ENCODE measurements around the gene MAGEB3. TPM values are rescaled to one million over a fixed set of nuclear protein-coding genes. Genes with fewer than 3 reads are reported as not detected.

MAGEB3 gene
- polyA plus RNA-seq, 2 donors, result not detected

GRCh38 chrX:30270639-30271038, 40.2 kb downstream of the MAGEB3 start:
- no peaks in the 10 kb centered on the region for H3K9me3 ChIP-seq (ENCODE audit: control insufficient read depth in 2 of 2, insufficient read depth in 1 of 2, low read depth in 1 of 2, low read length in 1 of 2)
- 66 to 82% methylated on average over 3 of the region's 3 CpGs for WGBS, 2 donors
- H3K4me1 ChIP-seq (ENCODE audit: control insufficient read depth in 2 of 2, insufficient read depth in 2 of 2, low read length in 1 of 2), result no peaks in the 10 kb centered on the region
- no peaks in the 10 kb centered on the region for H3K36me3 ChIP-seq (ENCODE audit: control insufficient read depth in 2 of 2, insufficient read depth in 2 of 2, low read length in 1 of 2)
- H3K27me3 ChIP-seq (ENCODE audit: control insufficient read depth in 1 of 2, insufficient read depth in 2 of 2, low read length in 2 of 2), result no peaks in the 10 kb centered on the region
- H3K27ac ChIP-seq (ENCODE audit: low read depth in 2 of 2, low read length in 1 of 2), result no peak overlapping the region
- H3K4me3 ChIP-seq (ENCODE audit: low read depth in 1 of 2, low read length in 2 of 2), result no peak overlapping the region

GRCh38 chrX:30275498-30275897, 45.0 kb downstream of the MAGEB3 start:
- WGBS, 2 donors, result 9 to 19% methylated on average over 1 of the region's 1 CpG
- Histone ChIP-seq H3K4me3 (ENCODE audit: low read depth in 1 of 2, low read length in 2 of 2) (no peak overlapping the region), H3K27me3 (ENCODE audit: control insufficient read depth in 1 of 2, insufficient read depth in 2 of 2, low read length in 2 of 2) (no peaks in the 10 kb centered on the region), H3K4me1 (ENCODE audit: control insufficient read depth in 2 of 2, insufficient read depth in 2 of 2, low read length in 1 of 2) (no peaks in the 10 kb centered on the region), H3K27ac (ENCODE audit: low read depth in 2 of 2, low read length in 1 of 2) (no peak overlapping the region), H3K9me3 (ENCODE audit: control insufficient read depth in 2 of 2, insufficient read depth in 1 of 2, low read depth in 1 of 2, low read length in 1 of 2) (no peaks in the 10 kb centered on the region), H3K36me3 (ENCODE audit: control insufficient read depth in 2 of 2, insufficient read depth in 2 of 2, low read length in 1 of 2) (no peaks in the 10 kb centered on the region)

GRCh38 chrX:30278365-30278764, 47.9 kb downstream of the MAGEB3 start:
- Histone ChIP-seq H3K27me3 (ENCODE audit: control insufficient read depth in 1 of 2, insufficient read depth in 2 of 2, low read length in 2 of 2) (no peaks in the 10 kb centered on the region), H3K36me3 (ENCODE audit: control insufficient read depth in 2 of 2, insufficient read depth in 2 of 2, low read length in 1 of 2) (no peaks in the 10 kb centered on the region), H3K27ac (ENCODE audit: low read depth in 2 of 2, low read length in 1 of 2) (no peak overlapping the region), H3K4me3 (ENCODE audit: low read depth in 1 of 2, low read length in 2 of 2) (no peak overlapping the region), H3K9me3 (ENCODE audit: control insufficient read depth in 2 of 2, insufficient read depth in 1 of 2, low read depth in 1 of 2, low read length in 1 of 2) (no peaks in the 10 kb centered on the region), H3K4me1 (ENCODE audit: control insufficient read depth in 2 of 2, insufficient read depth in 2 of 2, low read length in 1 of 2) (no peaks in the 10 kb centered on the region)
- WGBS, 2 donors, result 61 to 67% methylated on average over 1 of the region's 1 CpG

GRCh38 chrX:30280428-30280827, 50.0 kb downstream of the MAGEB3 start:
- Histone ChIP-seq H3K27me3 (ENCODE audit: control insufficient read depth in 1 of 2, insufficient read depth in 2 of 2, low read length in 2 of 2) (no peaks in the 10 kb centered on the region), H3K27ac (ENCODE audit: low read depth in 2 of 2, low read length in 1 of 2) (no peak overlapping the region), H3K4me3 (ENCODE audit: low read depth in 1 of 2, low read length in 2 of 2) (no peak overlapping the region), H3K4me1 (ENCODE audit: control insufficient read depth in 2 of 2, insufficient read depth in 2 of 2, low read length in 1 of 2) (no peaks in the 10 kb centered on the region), H3K9me3 (ENCODE audit: control insufficient read depth in 2 of 2, insufficient read depth in 1 of 2, low read depth in 1 of 2, low read length in 1 of 2) (no peaks in the 10 kb centered on the region), H3K36me3 (ENCODE audit: control insufficient read depth in 2 of 2, insufficient read depth in 2 of 2, low read length in 1 of 2) (no peaks in the 10 kb centered on the region)
- 69 to 78% methylated on average over 1 of the region's 1 CpG for WGBS, 2 donors

- no peaks in the 10 kb centered on the region for H3K27me3 ChIP-seq (ENCODE audit: control insufficient read depth in 1 of 2, insufficient read depth in 2 of 2, low read length in 2 of 2)
- no peaks in the 10 kb centered on the region for H3K4me1 ChIP-seq (ENCODE audit: control insufficient read depth in 2 of 2, insufficient read depth in 2 of 2, low read length in 1 of 2)
- H3K4me3 ChIP-seq (ENCODE audit: low read depth in 1 of 2, low read length in 2 of 2), result no peak overlapping the region
- no peak overlapping the region for H3K27ac ChIP-seq (ENCODE audit: low read depth in 2 of 2, low read length in 1 of 2)
- H3K9me3 ChIP-seq (ENCODE audit: control insufficient read depth in 2 of 2, insufficient read depth in 1 of 2, low read depth in 1 of 2, low read length in 1 of 2), result no peaks in the 10 kb centered on the region
- no peaks in the 10 kb centered on the region for H3K36me3 ChIP-seq (ENCODE audit: control insufficient read depth in 2 of 2, insufficient read depth in 2 of 2, low read length in 1 of 2)
Measured at GRCh38 chrX:30282527-30282926, 52.1 kb downstream of the MAGEB3 start.

- Histone ChIP-seq H3K9me3 (ENCODE audit: control insufficient read depth in 2 of 2, insufficient read depth in 1 of 2, low read depth in 1 of 2, low read length in 1 of 2) (no peaks in the 10 kb centered on the region), H3K36me3 (ENCODE audit: control insufficient read depth in 2 of 2, insufficient read depth in 2 of 2, low read length in 1 of 2) (no peaks in the 10 kb centered on the region), H3K27me3 (ENCODE audit: control insufficient read depth in 1 of 2, insufficient read depth in 2 of 2, low read length in 2 of 2) (no peaks in the 10 kb centered on the region), H3K4me1 (ENCODE audit: control insufficient read depth in 2 of 2, insufficient read depth in 2 of 2, low read length in 1 of 2) (no peaks in the 10 kb centered on the region), H3K4me3 (ENCODE audit: low read depth in 1 of 2, low read length in 2 of 2) (no peak overlapping the region), H3K27ac (ENCODE audit: low read depth in 2 of 2, low read length in 1 of 2) (no peak overlapping the region)
- WGBS, 2 donors, result 56 to 70% methylated on average over 3 of the region's 3 CpGs
Measured at GRCh38 chrX:30283456-30284200, 53.2 kb downstream of the MAGEB3 start.

Other genes starting within 250 kb of the MAGEB3 start
- gene MAGEB2, start 15.1 kb upstream of the MAGEB3 start, polyA plus RNA-seq, result not detected
- gene MAGEB4, start 11.3 kb downstream of the MAGEB3 start, polyA plus RNA-seq, result not detected
- not detected for gene MAGEB1, start 16.5 kb downstream of the MAGEB3 start, polyA plus RNA-seq
- gene NR0B1, start 78.7 kb downstream of the MAGEB3 start, polyA plus RNA-seq, result under 1 TPM in 1 of 2 donors, not detected in 1; 0.02 TPM